C4-2B (cell line): Measurements from ENCODE around the gene CCDC69.

Experiments used
- CTCF ChIP-seq: fragments of 450-650 bp; conservative IDR thresholded peaks from 2 replicates; pipeline ENCODE4 v1.5.1; 2017; ENCODE audit warnings: mild to moderate bottlenecking
- ZFX ChIP-seq: fragments of 450-650 bp; IDR thresholded peaks from 2 replicates; pipeline ENCODE4 v1.6.1; 2017

DNA sequence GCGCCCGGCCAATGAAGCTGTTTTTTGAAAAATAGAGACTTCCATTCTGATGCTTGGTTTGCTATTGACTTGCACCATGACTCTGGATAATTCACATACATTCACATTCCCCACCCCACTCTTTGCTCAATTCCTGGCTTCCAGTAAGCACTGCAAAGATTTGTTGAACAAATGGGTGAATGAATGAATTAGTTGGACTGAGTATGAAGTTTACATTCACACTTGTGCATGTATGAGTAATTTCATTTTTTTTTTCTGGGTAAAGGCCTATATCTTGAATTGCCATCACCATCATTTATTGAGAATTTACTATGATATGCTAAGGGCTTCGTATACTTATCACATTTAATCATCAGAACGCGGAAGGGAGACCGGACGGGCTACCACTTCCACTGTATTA is 13.8 kb upstream of the CCDC69 start:
- TF ChIP-seq CTCF, result no peak
- no peak for TF ChIP-seq ZFX
